ENCODE results near the gene OGFOD1.

The OGFOD1 gene

GRCh38 chr16:56450986-56451752, at the start of gene OGFOD1, which contains the start of gene NUDT21:
Gene OGFOD1, plus strand, starts transcription at chr16:56451554. Its CDS starts 59 bp downstream, at chr16:56451613.
Gene NUDT21, minus strand, starts transcription at chr16:56451332. Its CDS starts 130 bp downstream, at chr16:56451202.
- peak; percentile 78 to 89 (median 88) for DNase-seq (ENCODE audit: low read depth in 3 of 3)

GRCh38 chr16:56405977-56406672, 45.2 kb upstream of the OGFOD1 start:
- no peak for DNase-seq (ENCODE audit: low read depth in 3 of 3)

DNA sequence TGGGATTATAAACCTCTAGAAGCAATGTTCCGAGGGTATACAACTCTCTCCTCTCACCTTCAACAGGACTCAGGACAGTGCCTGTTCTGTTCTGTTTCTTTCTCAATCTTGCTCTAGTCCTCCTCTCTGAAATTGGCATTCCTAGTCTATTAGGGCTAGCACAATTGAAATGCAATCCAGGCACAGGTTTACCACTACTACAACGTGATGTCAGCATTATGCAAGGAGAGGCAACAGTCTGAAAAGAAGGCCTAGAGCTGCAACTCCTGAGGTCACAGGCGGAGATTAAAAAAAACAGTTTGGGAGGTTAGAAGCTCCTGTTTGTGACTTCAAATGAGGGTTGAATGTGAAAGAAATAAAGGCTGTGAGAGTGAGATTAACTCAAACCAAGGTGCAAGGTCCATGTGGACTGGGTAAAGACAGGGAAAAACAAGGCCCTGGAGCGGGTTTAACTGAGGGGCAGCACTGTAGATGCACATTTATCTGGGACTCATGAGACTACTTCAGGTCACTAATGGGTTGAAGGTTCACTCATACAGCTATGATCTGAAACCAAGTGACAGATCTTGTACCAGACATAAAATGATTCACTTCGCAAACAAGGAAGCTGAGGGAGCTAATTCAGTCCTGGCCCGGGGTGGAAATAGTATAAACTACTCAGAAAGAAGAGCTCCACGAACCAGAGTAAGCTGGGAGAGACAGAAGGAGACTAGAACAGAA, 42.8 kb upstream of the OGFOD1 start:
- DNase-seq (ENCODE audit: low read depth in 3 of 3), result no peak

- no peak for DNase-seq (ENCODE audit: low read depth in 3 of 3)
Observed at GRCh38 chr16:56409195-56409594, 42.2 kb upstream of the OGFOD1 start.

DNA sequence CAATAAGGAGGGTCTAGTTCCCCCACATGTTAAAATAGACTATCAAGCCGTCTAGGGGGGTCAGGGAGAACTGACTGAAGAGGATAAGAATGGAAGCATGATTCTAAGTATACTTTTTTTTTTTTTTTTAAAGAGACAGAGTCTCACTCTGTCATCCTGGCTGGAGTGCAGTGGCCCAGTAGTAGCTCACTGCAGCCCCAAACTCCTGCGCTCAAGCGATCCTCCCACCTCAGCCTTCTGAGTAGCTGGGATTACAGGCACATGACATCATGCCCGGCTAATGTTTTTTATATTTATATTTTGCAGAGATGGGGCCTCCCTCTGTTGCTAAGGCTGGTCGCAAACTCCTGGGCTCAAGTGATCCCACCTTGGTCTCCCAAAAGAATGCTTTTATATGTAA, 40.2 kb upstream of the OGFOD1 start:
- DNase-seq (ENCODE audit: low read depth in 3 of 3), result no peak

DNA sequence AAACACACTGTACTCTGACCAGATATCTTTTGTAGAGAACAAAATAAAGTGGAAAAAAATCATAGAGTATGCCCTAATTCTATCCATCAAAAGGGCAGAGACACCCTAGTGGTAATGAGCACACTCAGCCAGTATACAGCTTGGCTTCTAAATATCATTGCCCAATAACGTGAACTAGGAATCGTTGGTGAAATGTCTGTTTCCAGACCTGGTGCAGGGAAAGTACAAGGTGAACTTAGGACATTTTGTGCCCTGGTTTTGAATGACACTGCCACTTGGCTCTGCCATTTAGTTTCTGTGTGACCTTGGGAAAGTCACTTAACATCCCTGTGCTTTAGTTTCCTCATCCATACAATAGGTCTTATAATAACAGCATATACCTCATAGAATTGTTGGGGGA, 39.7 kb upstream of the OGFOD1 start:
- DNase-seq (ENCODE audit: low read depth in 3 of 3), result no peak

DNA sequence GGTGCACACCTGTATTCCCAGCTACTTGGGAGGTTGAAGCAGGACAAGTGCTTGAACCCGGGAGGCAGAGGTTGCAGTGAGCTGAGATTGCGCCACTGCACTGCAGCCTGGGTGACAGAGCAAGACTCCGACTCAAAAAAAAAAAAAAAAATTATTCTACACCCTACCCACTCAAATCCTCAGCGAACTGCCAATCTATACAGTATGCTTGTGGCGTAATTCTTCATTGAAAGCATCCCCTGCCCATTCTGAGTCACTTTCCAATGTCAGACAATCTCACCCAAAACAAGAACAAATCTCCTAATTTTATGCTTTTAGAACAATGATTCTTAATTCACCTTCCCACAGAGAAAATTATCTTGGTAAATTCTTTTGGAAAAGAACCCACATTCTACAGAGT, 38.0 kb upstream of the OGFOD1 start:
- no peak for DNase-seq (ENCODE audit: low read depth in 3 of 3)

DNA sequence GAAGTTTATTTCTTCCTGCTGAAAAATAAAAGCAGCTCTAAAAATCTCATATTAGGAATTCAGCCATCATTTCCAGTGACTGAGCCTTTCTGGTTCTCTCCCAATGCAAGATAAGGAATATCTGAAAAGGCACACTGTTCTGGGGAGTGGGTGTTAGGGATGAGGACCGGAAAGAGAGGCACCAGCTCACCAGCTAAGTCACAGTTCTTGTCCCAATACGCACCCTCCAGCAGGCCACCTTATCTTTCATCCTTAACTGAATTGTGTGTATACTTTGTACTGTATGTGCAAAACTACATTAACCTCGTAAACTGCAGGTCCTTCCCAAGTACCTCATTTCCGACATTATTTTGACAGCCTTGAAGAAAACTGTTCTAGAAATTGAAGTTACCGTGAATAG, 37.0 kb upstream of the OGFOD1 start:
- no peak for DNase-seq (ENCODE audit: low read depth in 3 of 3)

- no peak for DNase-seq (ENCODE audit: low read depth in 3 of 3)
Observed at GRCh38 chr16:56415875-56416274, 35.5 kb upstream of the OGFOD1 start.

DNA sequence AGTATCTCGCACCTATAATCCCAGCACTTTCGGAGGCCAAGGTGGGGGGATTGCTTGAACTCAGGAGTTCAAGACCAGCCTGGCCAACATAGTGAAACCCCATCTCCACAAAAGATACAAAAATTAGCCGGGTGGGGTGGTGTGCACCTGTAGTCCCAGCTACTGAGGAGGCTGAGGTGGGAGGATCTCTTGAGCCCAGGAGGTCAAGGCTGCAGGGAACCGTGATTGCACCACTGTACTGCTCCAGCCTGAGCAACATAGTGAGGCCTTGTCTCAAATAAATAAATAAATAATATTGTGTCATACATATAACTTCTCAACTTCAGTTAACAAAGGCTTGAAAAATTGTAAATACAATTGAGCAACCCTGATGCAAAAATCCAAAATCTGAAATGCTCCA, 34.2 kb upstream of the OGFOD1 start:
- no peak for DNase-seq (ENCODE audit: low read depth in 3 of 3)

- DNase-seq (ENCODE audit: low read depth in 3 of 3), result no peak
Observed at GRCh38 chr16:56419740-56420548, 31.4 kb upstream of the OGFOD1 start.

- DNase-seq (ENCODE audit: low read depth in 3 of 3), result no peak
Observed at GRCh38 chr16:56420613-56421012, 30.7 kb upstream of the OGFOD1 start.

- DNase-seq (ENCODE audit: low read depth in 3 of 3), result no peak
Observed at GRCh38 chr16:56421313-56421712, 30.0 kb upstream of the OGFOD1 start.

- no peak for DNase-seq (ENCODE audit: low read depth in 3 of 3)
Observed at GRCh38 chr16:56421976-56422669, 29.2 kb upstream of the OGFOD1 start.

DNA sequence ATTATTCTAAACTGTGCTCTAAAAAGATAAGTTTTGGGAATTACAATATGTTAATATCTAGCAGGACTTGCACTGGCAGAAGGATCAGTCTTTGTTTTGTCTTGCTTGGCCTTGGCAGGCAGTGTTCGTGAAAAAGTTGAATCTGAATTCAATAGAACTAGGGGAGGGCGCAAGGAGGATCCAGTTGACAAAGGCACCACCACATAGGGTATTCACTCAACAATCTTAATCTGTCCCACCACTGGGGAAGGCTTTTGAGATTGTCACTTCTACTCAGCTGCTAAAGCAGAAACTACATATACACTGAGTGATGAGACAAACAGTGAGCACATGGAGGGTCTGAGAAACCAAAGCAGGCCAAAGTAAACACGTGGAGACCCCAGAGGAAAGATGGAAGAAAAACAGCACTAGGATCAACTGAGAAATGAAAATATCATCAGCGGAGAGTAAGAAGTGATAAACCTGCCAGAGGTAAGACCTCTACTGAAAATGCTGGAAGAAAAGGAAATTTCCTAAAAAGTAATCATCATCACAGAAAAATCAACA, 28.4 kb upstream of the OGFOD1 start:
- DNase-seq (ENCODE audit: low read depth in 3 of 3), result no peak

- no peak for DNase-seq (ENCODE audit: low read depth in 3 of 3)
Observed at GRCh38 chr16:56423584-56424403, 27.6 kb upstream of the OGFOD1 start.

DNA sequence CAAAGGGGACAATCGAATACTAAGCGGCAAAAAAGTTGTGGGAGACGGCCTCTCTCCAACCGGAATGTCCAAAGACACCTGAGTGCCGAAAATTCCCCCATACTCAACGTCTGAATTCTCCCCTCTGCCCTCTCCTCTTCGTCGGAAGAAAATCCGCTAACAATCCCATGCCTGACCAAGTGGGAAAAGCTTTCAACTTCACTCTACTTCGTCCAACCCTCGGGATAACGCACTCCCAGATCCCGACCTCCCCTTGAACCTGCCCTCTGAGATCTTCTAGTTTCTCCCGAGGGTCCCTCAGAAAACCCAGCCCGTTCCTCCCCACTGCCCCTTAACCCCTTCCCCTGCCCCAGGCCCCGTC, 27.0 kb upstream of the OGFOD1 start:
- DNase-seq (ENCODE audit: low read depth in 3 of 3), result no peak

GRCh38 chr16:56424791-56425438, 26.4 kb upstream of the OGFOD1 start:
- DNase-seq (ENCODE audit: low read depth in 3 of 3), result peak in 2 of 3 experiments; percentile 6 to 33

DNA sequence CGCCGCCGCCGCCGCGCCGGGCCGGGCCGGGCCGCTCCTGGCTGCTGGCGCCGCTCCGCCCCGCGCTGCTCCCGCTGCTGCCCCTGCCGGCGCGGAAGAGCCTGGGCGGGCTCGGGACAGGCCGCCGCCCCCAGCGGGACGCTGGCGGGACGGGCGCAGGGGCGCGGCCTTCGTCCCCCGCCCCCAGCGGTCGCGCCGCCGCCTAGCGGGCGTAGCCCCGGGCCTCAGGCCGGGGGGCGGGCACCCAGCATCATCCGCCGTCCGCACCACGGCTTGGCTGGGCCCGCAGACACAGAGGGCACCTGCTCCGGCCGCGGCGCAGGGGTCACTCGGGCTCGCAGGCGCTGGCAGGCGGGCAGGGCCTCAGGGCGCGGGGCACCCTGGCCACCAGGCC, 25.9 kb upstream of the OGFOD1 start, which contains the start of gene AMFR:
AMFR (minus strand) TSS at position 107 of the 394 bp plus-strand sequence. CDS start 218 bp downstream, outside the sequence.
- DNase-seq (ENCODE audit: low read depth in 3 of 3), result peak; percentile 27 to 60 (median 38)

Data from stimulated activated CD4-positive, alpha-beta T cell treated with anti-CD3 and anti-CD28 coated beads, TNF-alpha, amount 100 ng/mL, for 24 hours (primary cell).